ENCODE measurements around the gene PPM1E.

PPM1E gene

GRCh38 chr17:58960068-58960467, 204.4 kb downstream of the PPM1E start:
- no peak for DNase-seq

GRCh38 chr17:58965221-58965620, 209.6 kb downstream of the PPM1E start:
- DNase-seq: no peak

- DNase-seq: no peak
Observed at GRCh38 chr17:58966208-58966607, 210.6 kb downstream of the PPM1E start.

- DNase-seq: no peak
Observed at GRCh38 chr17:58968426-58969061, 212.9 kb downstream of the PPM1E start.

GRCh38 chr17:58969156-58969555, 213.5 kb downstream of the PPM1E start:
- DNase-seq: no peak

- DNase-seq: no peak
Observed at GRCh38 chr17:58969612-58970011, 214.0 kb downstream of the PPM1E start.

GRCh38 chr17:58970609-58971450, 215.2 kb downstream of the PPM1E start:
- no peak for DNase-seq

- DNase-seq: no peak
Observed at GRCh38 chr17:58974354-58974753, 218.7 kb downstream of the PPM1E start.

GRCh38 chr17:58976541-58976940, 220.9 kb downstream of the PPM1E start:
- no peak for DNase-seq

- DNase-seq: no peak
Observed at GRCh38 chr17:58980706-58981481, 225.2 kb downstream of the PPM1E start.

GRCh38 chr17:58982626-58983025, 227.0 kb downstream of the PPM1E start:
- DNase-seq: no peak

GRCh38 chr17:58985367-58985766, 229.7 kb downstream of the PPM1E start:
- DNase-seq: no peak

- no peak for DNase-seq
Observed at GRCh38 chr17:58985971-58986370, 230.3 kb downstream of the PPM1E start.

- no peak for DNase-seq
Observed at GRCh38 chr17:58989629-58990028, 234.0 kb downstream of the PPM1E start.

GRCh38 chr17:58991718-58992331, 236.2 kb downstream of the PPM1E start:
- no peak for DNase-seq

GRCh38 chr17:58993311-58993710, 237.7 kb downstream of the PPM1E start:
- DNase-seq: no peak

- no peak for DNase-seq
Observed at GRCh38 chr17:58995247-58995940, 239.7 kb downstream of the PPM1E start.

GRCh38 chr17:58996968-58997367, 241.3 kb downstream of the PPM1E start:
- no peak for DNase-seq

- DNase-seq: no peak
Observed at GRCh38 chr17:58997756-58998553, 242.3 kb downstream of the PPM1E start.

GRCh38 chr17:58998871-58999270, 243.2 kb downstream of the PPM1E start:
- no peak for DNase-seq

GRCh38 chr17:58999500-58999899, 243.8 kb downstream of the PPM1E start:
- DNase-seq: no peak

GRCh38 chr17:59000022-59000421, 244.4 kb downstream of the PPM1E start:
- no peak for DNase-seq

Data from SHP77 treated with DMSO at 0.1 percent for 48 hours (cell line).